ENCODE data around the gene RNF115.

DNA sequence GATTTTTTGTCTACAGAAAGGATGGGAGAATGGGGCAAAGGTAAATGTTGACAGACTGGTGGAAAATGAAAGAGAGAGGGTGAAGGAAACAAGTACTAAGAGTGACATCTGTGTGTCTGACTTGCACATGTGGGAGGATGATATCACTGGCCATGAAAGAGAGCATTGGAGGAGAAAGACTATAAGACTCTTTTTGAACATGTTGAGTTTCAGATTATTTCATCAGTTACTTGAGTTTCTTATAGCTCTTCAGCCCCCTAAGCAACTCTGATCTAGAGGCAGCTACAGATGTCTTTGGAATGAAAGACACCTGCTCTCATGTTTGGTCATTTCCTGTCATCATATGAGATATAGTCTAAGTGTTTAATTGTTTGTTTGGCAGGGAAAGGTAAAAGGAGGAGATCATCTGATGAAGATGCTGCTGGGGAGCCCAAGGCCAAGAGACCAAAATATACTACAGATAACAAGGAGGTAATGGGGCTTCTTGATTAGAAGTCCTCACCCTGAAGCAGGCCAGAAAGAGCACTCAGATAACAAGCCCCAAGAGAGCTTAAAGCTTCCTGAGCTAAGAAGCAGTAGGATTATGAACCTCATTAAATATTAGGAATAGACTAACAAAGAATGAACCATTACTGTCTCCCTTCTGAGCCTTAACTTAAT, 4.6 kb upstream of the RNF115 start:
- TF ChIP-seq POLR2A (IDR thresholded peaks at IDR 0.05; ENCODE audit: extremely low read depth, insufficient read length), result no peak
- TF ChIP-seq, protein P1, sequence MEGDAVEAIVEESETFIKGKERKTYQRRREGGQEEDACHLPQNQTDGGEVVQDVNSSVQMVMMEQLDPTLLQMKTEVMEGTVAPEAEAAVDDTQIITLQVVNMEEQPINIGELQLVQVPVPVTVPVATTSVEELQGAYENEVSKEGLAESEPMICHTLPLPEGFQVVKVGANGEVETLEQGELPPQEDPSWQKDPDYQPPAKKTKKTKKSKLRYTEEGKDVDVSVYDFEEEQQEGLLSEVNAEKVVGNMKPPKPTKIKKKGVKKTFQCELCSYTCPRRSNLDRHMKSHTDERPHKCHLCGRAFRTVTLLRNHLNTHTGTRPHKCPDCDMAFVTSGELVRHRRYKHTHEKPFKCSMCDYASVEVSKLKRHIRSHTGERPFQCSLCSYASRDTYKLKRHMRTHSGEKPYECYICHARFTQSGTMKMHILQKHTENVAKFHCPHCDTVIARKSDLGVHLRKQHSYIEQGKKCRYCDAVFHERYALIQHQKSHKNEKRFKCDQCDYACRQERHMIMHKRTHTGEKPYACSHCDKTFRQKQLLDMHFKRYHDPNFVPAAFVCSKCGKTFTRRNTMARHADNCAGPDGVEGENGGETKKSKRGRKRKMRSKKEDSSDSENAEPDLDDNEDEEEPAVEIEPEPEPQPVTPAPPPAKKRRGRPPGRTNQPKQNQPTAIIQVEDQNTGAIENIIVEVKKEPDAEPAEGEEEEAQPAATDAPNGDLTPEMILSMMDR (IDR thresholded peaks at IDR 0.05; ENCODE audit: low read depth, low read length), result no peak
